HepG2 (cell line): Measurements from ENCODE around the gene B4GALT5. TPM values are rescaled to one million over a fixed set of nuclear protein-coding genes. Genes with fewer than 3 reads are reported as not detected.

Experiments used
- BHLHE40 ChIP-seq: IDR thresholded peaks from 2 replicates; pipeline ENCODE4 v1.6.1; 2011; ENCODE audit warnings: low read length, improper control_type of control experiment
- DMTF1 ChIP-seq: sonication (generic); formaldehyde crosslinking; IDR thresholded peaks from 2 replicates; pipeline ENCODE4 v1.4.0; 2020; ENCODE audit warnings: mild to moderate bottlenecking, missing genetic modification reagents
- FOXK2 ChIP-seq: fragments of 450-650 bp; IDR thresholded peaks from 2 replicates; pipeline ENCODE4 v1.6.1; 2016
- MYC ChIP-seq: sonication (generic); formaldehyde crosslinking; IDR thresholded peaks from 2 replicates; pipeline ENCODE4 v1.9.0; 2021; ENCODE audit warnings: missing genetic modification reagents, borderline replicate concordance
- NFE2 ChIP-seq: sonication (generic); formaldehyde crosslinking; IDR thresholded peaks from 2 replicates; pipeline ENCODE4 v1.4.0; 2020; ENCODE audit warnings: missing genetic modification reagents
- NFIB ChIP-seq: sonication (generic); formaldehyde crosslinking; IDR thresholded peaks from 2 replicates; pipeline ENCODE4 v1.9.0; 2021; ENCODE audit warnings: missing genetic modification reagents, mild to moderate bottlenecking, borderline replicate concordance
- RBFOX2 ChIP-seq: fragments of 200-400 bp; formaldehyde crosslinking; IDR thresholded peaks from 2 replicates; pipeline ENCODE4 v1.6.1; 2017; ENCODE audit warnings: low read depth, mild to moderate bottlenecking, low read length
- SAP130 ChIP-seq: IDR thresholded peaks from 2 replicates; pipeline ENCODE4 v1.6.1; 2016; ENCODE audit warnings: low read depth
- SKIL ChIP-seq: sonication (generic); formaldehyde crosslinking; IDR thresholded peaks from 2 replicates; pipeline ENCODE4 v1.8.0; 2022; ENCODE audit warnings: missing genetic modification reagents, mild to moderate bottlenecking, moderate library complexity, borderline replicate concordance
- SRSF1 ChIP-seq: fragments of 200-400 bp; formaldehyde crosslinking; optimal IDR thresholded peaks from 2 replicates; pipeline ENCODE3; 2017; ENCODE audit warnings: mild to moderate bottlenecking, low read depth, low read length, moderate library complexity
- SSRP1 ChIP-seq: IDR thresholded peaks from 2 replicates; pipeline ENCODE4 v1.6.1; 2016; ENCODE audit warnings: control low read depth
- TFAP4 ChIP-seq: sonication (generic); IDR thresholded peaks from 2 replicates; pipeline ENCODE4 v1.6.1; 2016; ENCODE audit warnings: low read depth, borderline replicate concordance
- YEATS2 ChIP-seq: sonication (generic); formaldehyde crosslinking; IDR thresholded peaks from 2 replicates; pipeline ENCODE4 v1.4.0; 2020; ENCODE audit warnings: missing genetic modification reagents, borderline replicate concordance
- ZNF354B ChIP-seq: sonication (generic); formaldehyde crosslinking; IDR thresholded peaks from 2 replicates; pipeline ENCODE4 v1.8.0; 2022; ENCODE audit warnings: mild to moderate bottlenecking, missing genetic modification reagents
- ZNF609 ChIP-seq: sonication (generic); formaldehyde crosslinking; IDR thresholded peaks from 2 replicates; pipeline ENCODE4 v1.4.0; 2020; ENCODE audit warnings: mild to moderate bottlenecking, missing genetic modification reagents, borderline replicate concordance
- ZNF703 ChIP-seq: sonication (generic); formaldehyde crosslinking; IDR thresholded peaks from 2 replicates; pipeline ENCODE4 v1.5.1; 2020; ENCODE audit warnings: missing genetic modification reagents, mild to moderate bottlenecking, moderate library complexity, borderline replicate concordance
- ZNF772 ChIP-seq: sonication (generic); formaldehyde crosslinking; IDR thresholded peaks from 2 replicates; pipeline ENCODE4 v1.5.0; 2020; ENCODE audit warnings: mild to moderate bottlenecking, missing genetic modification reagents
- ZNF839 ChIP-seq: sonication (generic); formaldehyde crosslinking; IDR thresholded peaks from 2 replicates; pipeline ENCODE4 v1.4.0; 2020; ENCODE audit warnings: missing genetic modification reagents, mild to moderate bottlenecking, borderline replicate concordance
- ZZZ3 ChIP-seq: sonication (generic); formaldehyde crosslinking; IDR thresholded peaks from 2 replicates; pipeline ENCODE4 v1.4.0; 2020; ENCODE audit warnings: missing genetic modification reagents, mild to moderate bottlenecking, borderline replicate concordance
- polyA plus RNA-seq, 8 experiments: library from polyadenylated mRNA; depleted of rRNA in 3 of 8; stranded (reverse) in 7 of 8; unstranded in 1 of 8; fragments of >200 nt; fragmentation: Illumina TruSeq in 4 of 8; extraction: Trizol in 4 of 8; gene quantifications; 2 replicates each; pipeline versions ENCODE4 v1.2.1 to v1.2.3, GENCODE V29; 2011 to 2016; ENCODE audit warnings: low read depth in 4 of 8, missing spikeins in 1 of 8, mixed read lengths in 1 of 8; ENCODE audit not compliant: insufficient read depth in 1 of 8
- total RNA-seq, 5 experiments: library from RNA; depleted of rRNA; stranded (reverse); fragments of >200 nt; fragmentation: Illumina TruSeq; extraction: Trizol; gene quantifications; 2 replicates each; pipeline ENCODE4 v1.2.3, GENCODE V29; 2016; ENCODE audit warnings: low read depth in 1 of 5

Gene B4GALT5
- total and polyA plus RNA-seq, 2 of the 13 experiments (the other 11 are each of a cell fraction or from before 2014, with no cell fraction given) = 27.3 to 30.9 TPM

- TF ChIP-seq ZNF609 (CRISPR knock-in tag) = no peak
- no peak for TF ChIP-seq SRSF1
- no peak for TF ChIP-seq TFAP4
- TF ChIP-seq NFIB (CRISPR knock-in tag) = no peak
- TF ChIP-seq ZNF772 (CRISPR knock-in tag) = no peak
- 0 out of 2 replicates have a peak, but pooled peaks have one; percentile 21 for TF ChIP-seq ZNF354B (CRISPR knock-in tag)
- no peak for TF ChIP-seq MYC (CRISPR knock-in tag)
- no peak for TF ChIP-seq DMTF1 (CRISPR knock-in tag)
- no peak for TF ChIP-seq ZNF703 (CRISPR knock-in tag)
- TF ChIP-seq SKIL (CRISPR knock-in tag) = peak; percentile 48; the same call in 1 of the 2 replicates
- TF ChIP-seq SSRP1 (CRISPR knock-in tag) = no peak
- TF ChIP-seq RBFOX2 = no peak
- TF ChIP-seq ZNF839 (CRISPR knock-in tag) = no peak
- no peak for TF ChIP-seq ZZZ3
- TF ChIP-seq SAP130 (CRISPR knock-in tag) = 0 out of 2 replicates have a peak, but pooled peaks have one; percentile 29
- TF ChIP-seq BHLHE40 = no peak
- no peak for TF ChIP-seq YEATS2 (CRISPR knock-in tag)
- TF ChIP-seq NFE2 = no peak
- TF ChIP-seq FOXK2 = no peak
Measured at GRCh38 chr20:49597825-49598395, 115.8 kb downstream of the B4GALT5 start (continued).
